NCI-H1930 (cell line): ENCODE data around the gene PLCXD1.
"Not testable (repeated sequence)": the region's sequence is repeated elsewhere in the genome, so short reads cannot be mapped to it uniquely, and the experiment has no call there.

ENCODE experiments used
- DNase-seq, 2 experiments: peaks; one replicate each; lab custom pipeline; 2025; lab: John Stamatoyannopoulos, UW

PLCXD1 gene

GRCh38 chrX:317424-318067, 36.4 kb downstream of the PLCXD1 start:
- DNase-seq = no peak

GRCh38 chrX:318068-318738, 37.0 kb downstream of the PLCXD1 start:
- DNase-seq = no peak

GRCh38 chrX:318739-319578, 37.8 kb downstream of the PLCXD1 start, which contains the start of gene GTPBP6:
Gene GTPBP6, minus strand, starts transcription at chrX:318796. Its CDS starts 9 bp downstream, at chrX:318787.
- no peak for DNase-seq

GRCh38 chrX:319579-320125, 38.5 kb downstream of the PLCXD1 start:
- DNase-seq = no peak

GRCh38 chrX:320126-320783, 39.1 kb downstream of the PLCXD1 start:
- no peak for DNase-seq

GRCh38 chrX:323721-324628, 42.8 kb downstream of the PLCXD1 start:
- no peak for DNase-seq

GRCh38 chrX:324664-325063, 43.5 kb downstream of the PLCXD1 start:
- not testable (repeated sequence) for DNase-seq

GRCh38 chrX:327660-328126, 46.5 kb downstream of the PLCXD1 start:
- DNase-seq = no peak

GRCh38 chrX:329291-329910, 48.2 kb downstream of the PLCXD1 start:
- DNase-seq = no peak

- DNase-seq = not testable (repeated sequence)
These were observed 49.1 kb downstream of the PLCXD1 start for GRCh38 chrX:330141-330725.

- no peak for DNase-seq
These were observed 49.6 kb downstream of the PLCXD1 start for GRCh38 chrX:330726-331150.

GRCh38 chrX:331151-331824, 50.1 kb downstream of the PLCXD1 start:
- no peak for DNase-seq

GRCh38 chrX:331825-332495, 50.8 kb downstream of the PLCXD1 start:
- DNase-seq = no peak

GRCh38 chrX:332496-332860, 51.3 kb downstream of the PLCXD1 start:
- DNase-seq = no peak

- no peak for DNase-seq
These were observed 51.9 kb downstream of the PLCXD1 start for GRCh38 chrX:332916-333610.

- DNase-seq = no peak
These were observed 52.6 kb downstream of the PLCXD1 start for GRCh38 chrX:333611-334311.

GRCh38 chrX:334331-334891, 53.2 kb downstream of the PLCXD1 start:
- no peak for DNase-seq
